ENCODE results near the gene DPP4.

The DPP4 gene

DNA sequence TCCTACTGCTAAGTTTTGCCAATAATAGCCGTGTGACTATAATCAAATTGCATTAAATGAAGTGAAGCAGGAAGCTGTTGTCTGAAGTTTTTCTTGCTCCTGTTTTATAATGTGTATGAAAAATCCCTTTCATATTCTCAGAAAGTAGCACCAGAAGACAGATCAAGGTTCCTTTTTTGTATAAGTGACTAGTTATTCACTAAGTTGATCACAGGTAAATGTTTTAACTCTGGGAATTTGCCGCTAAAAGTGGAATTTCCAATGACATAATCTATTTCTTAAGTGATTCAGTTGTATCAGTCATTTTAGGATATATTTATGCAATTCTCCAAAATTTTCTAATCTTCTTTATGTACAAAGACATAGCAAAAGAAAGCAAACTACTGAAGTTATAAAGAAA is 99.6 kb downstream of the DPP4 start:
- TF ChIP-seq EZH2phosphoT487 (IDR thresholded peaks at IDR 0.05; ENCODE audit: low read depth) = no peak
- TF ChIP-seq, protein P1, sequence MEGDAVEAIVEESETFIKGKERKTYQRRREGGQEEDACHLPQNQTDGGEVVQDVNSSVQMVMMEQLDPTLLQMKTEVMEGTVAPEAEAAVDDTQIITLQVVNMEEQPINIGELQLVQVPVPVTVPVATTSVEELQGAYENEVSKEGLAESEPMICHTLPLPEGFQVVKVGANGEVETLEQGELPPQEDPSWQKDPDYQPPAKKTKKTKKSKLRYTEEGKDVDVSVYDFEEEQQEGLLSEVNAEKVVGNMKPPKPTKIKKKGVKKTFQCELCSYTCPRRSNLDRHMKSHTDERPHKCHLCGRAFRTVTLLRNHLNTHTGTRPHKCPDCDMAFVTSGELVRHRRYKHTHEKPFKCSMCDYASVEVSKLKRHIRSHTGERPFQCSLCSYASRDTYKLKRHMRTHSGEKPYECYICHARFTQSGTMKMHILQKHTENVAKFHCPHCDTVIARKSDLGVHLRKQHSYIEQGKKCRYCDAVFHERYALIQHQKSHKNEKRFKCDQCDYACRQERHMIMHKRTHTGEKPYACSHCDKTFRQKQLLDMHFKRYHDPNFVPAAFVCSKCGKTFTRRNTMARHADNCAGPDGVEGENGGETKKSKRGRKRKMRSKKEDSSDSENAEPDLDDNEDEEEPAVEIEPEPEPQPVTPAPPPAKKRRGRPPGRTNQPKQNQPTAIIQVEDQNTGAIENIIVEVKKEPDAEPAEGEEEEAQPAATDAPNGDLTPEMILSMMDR (IDR thresholded peaks at IDR 0.05; ENCODE audit: low read depth, low read length) = no peak
- Histone ChIP-seq H3K9ac (ENCODE audit: low read length) (no peak overlapping the region), H3K36me3 (replicated peaks; ENCODE audit: low read depth, low read length) (no peaks in the 10 kb centered on the region), H3K27me3 (ENCODE audit: low read depth, low read length) (no peaks in the 10 kb centered on the region), H4K20me1 (ENCODE audit: insufficient read depth, low read length) (no peaks in the 10 kb centered on the region), H3K4me2 (ENCODE audit: low read length) (no peak overlapping the region; the same call in 1 of the 2 replicates), H3K27ac (ENCODE audit: low read length) (no peak overlapping the region), H2AFZ (ENCODE audit: low read depth, low read length) (no peak overlapping the region), H3K4me3 (ENCODE audit: low read length) (no peak overlapping the region), H3K79me2 (ENCODE audit: low read length) (no peaks in the 10 kb centered on the region), H3K9me3 (ENCODE audit: insufficient read depth, low read length) (no peaks in the 10 kb centered on the region), H3K4me1 (ENCODE audit: low read length) (peaks cover 21% of the 10 kb centered on the region)

DNA sequence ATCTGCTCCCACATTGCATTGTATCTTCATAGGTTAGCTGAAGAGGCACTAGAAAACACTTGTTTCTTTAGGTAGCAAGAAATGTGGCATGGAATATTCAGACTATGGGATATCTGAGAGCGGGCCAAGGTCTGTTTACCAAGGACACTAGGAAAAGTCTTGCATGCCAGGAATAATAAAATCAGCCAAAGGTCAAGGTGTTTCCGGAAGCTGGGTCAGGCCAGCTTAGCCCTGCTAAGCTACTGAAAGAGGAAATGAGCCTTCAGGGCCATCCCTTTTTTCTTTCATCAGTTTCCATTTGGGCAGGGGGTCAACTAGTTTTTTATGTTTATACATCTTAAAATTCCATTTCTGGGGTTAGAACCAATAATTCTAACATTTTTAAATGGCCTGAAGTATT is 101.1 kb downstream of the DPP4 start:
- no peak for TF ChIP-seq EZH2phosphoT487 (IDR thresholded peaks at IDR 0.05; ENCODE audit: low read depth)
- TF ChIP-seq, protein P1 (IDR thresholded peaks at IDR 0.05; ENCODE audit: low read depth, low read length) = no peak
- Histone ChIP-seq H2AFZ (ENCODE audit: low read depth, low read length) (no peak overlapping the region), H3K79me2 (ENCODE audit: low read length) (no peaks in the 10 kb centered on the region), H3K9me3 (ENCODE audit: insufficient read depth, low read length) (no peaks in the 10 kb centered on the region), H3K4me2 (ENCODE audit: low read length) (no peak overlapping the region), H4K20me1 (ENCODE audit: insufficient read depth, low read length) (no peaks in the 10 kb centered on the region), H3K27me3 (ENCODE audit: low read depth, low read length) (no peaks in the 10 kb centered on the region), H3K4me1 (ENCODE audit: low read length) (peaks cover 15% of the 10 kb centered on the region), H3K27ac (ENCODE audit: low read length) (no peak overlapping the region), H3K9ac (ENCODE audit: low read length) (no peak overlapping the region), H3K36me3 (replicated peaks; ENCODE audit: low read depth, low read length) (no peaks in the 10 kb centered on the region), H3K4me3 (ENCODE audit: low read length) (no peak overlapping the region)

DNA sequence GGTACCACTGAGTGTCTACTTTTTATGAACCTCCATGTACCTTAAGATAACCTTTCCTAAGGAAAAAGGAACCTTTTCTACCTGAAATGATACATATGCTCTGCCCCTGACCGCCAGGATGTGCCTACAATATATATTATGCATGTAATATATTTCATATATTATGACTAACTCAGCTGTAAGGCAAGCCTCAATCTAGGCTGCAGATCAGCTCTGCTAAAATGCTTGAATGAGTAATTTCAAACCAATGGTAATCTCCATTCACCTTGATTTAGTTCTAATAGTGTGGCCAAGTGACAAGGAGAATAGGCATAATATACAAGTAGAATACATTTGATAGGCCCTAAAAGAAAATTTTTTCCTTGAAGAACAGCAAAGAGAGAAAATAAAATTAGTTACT is 101.8 kb downstream of the DPP4 start:
- TF ChIP-seq, protein P1 (IDR thresholded peaks at IDR 0.05; ENCODE audit: low read depth, low read length) = no peak
- no peak for TF ChIP-seq EZH2phosphoT487 (IDR thresholded peaks at IDR 0.05; ENCODE audit: low read depth)
- H3K27ac ChIP-seq (ENCODE audit: low read length) = no peak overlapping the region
- no peak overlapping the region for H3K4me2 ChIP-seq (ENCODE audit: low read length)
- no peak overlapping the region for H2AFZ ChIP-seq (ENCODE audit: low read depth, low read length)
- no peaks in the 10 kb centered on the region for H3K9me3 ChIP-seq (ENCODE audit: insufficient read depth, low read length)
- H3K36me3 ChIP-seq (replicated peaks; ENCODE audit: low read depth, low read length) = no peaks in the 10 kb centered on the region
- no peaks in the 10 kb centered on the region for H3K27me3 ChIP-seq (ENCODE audit: low read depth, low read length)
- no peak overlapping the region for H3K9ac ChIP-seq (ENCODE audit: low read length)
- H3K4me1 ChIP-seq (ENCODE audit: low read length) = peaks cover 15% of the 10 kb centered on the region
- H3K4me3 ChIP-seq (ENCODE audit: low read length) = no peak overlapping the region
- H3K79me2 ChIP-seq (ENCODE audit: low read length) = no peaks in the 10 kb centered on the region
- H4K20me1 ChIP-seq (ENCODE audit: insufficient read depth, low read length) = no peaks in the 10 kb centered on the region

DNA sequence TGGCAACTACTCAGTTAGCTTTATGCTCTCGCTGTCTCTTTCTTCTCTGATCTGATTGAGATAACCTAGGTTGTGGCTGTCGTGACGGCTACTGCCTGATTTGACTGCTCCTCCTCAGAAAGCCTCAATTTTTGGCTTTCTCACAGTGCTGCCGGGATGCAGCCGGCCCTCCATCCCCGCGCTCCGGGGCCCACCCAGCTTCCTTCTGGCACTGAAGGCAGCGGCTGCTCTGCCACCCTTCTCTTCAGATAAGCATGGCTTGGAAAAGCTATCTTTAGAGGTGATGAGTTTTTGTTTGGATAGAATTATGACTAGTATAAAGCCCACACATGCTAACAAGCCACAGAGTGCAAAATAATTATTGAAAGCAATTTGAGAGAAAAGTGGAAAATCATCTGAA is 102.5 kb downstream of the DPP4 start:
- H3K4me1 ChIP-seq (ENCODE audit: low read length) = peaks cover 15% of the 10 kb centered on the region
- no peaks in the 10 kb centered on the region for H3K36me3 ChIP-seq (replicated peaks; ENCODE audit: low read depth, low read length)
- H3K9me3 ChIP-seq (ENCODE audit: insufficient read depth, low read length) = no peaks in the 10 kb centered on the region
- no peak overlapping the region for H3K9ac ChIP-seq (ENCODE audit: low read length)
- no peak overlapping the region for H3K4me2 ChIP-seq (ENCODE audit: low read length)
- no peak overlapping the region for H3K4me3 ChIP-seq (ENCODE audit: low read length)
- H3K27ac ChIP-seq (ENCODE audit: low read length) = no peak overlapping the region
- no peaks in the 10 kb centered on the region for H4K20me1 ChIP-seq (ENCODE audit: insufficient read depth, low read length)
- TF ChIP-seq EZH2phosphoT487 (IDR thresholded peaks at IDR 0.05; ENCODE audit: low read depth) = no peak
- H3K79me2 ChIP-seq (ENCODE audit: low read length) = no peaks in the 10 kb centered on the region
- H3K27me3 ChIP-seq (ENCODE audit: low read depth, low read length) = no peaks in the 10 kb centered on the region
- no peak overlapping the region for H2AFZ ChIP-seq (ENCODE audit: low read depth, low read length)

DNA sequence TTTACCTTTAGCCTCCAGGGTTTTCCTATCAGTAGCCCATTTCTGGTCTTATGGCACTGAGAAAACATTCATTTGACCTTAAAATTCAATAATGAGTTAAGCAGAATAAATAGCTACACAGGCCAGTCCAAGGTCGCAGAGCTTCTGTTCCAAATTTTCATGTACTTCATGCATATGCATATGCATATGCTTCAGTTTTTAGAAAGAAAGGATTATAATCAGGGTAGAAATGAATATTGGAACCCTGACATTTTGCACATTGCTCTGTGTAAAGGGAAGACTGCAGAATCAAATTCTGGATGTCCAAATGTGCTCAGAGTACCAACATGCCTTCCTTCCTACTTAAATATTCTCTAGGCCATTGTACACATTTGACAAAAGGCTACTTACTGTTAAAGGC is 104.9 kb downstream of the DPP4 start:
- Histone ChIP-seq H2AFZ (ENCODE audit: low read depth, low read length) (no peak overlapping the region), H3K27me3 (ENCODE audit: low read depth, low read length) (no peaks in the 10 kb centered on the region), H3K27ac (ENCODE audit: low read length) (no peak overlapping the region), H3K9me3 (ENCODE audit: insufficient read depth, low read length) (no peaks in the 10 kb centered on the region), H3K79me2 (ENCODE audit: low read length) (no peaks in the 10 kb centered on the region), H3K9ac (ENCODE audit: low read length) (no peak overlapping the region), H4K20me1 (ENCODE audit: insufficient read depth, low read length) (no peaks in the 10 kb centered on the region), H3K36me3 (replicated peaks; ENCODE audit: low read depth, low read length) (no peaks in the 10 kb centered on the region), H3K4me3 (ENCODE audit: low read length) (no peak overlapping the region), H3K4me2 (ENCODE audit: low read length) (no peak overlapping the region), H3K4me1 (ENCODE audit: low read length) (no peaks in the 10 kb centered on the region)
- no peak for TF ChIP-seq EZH2phosphoT487 (IDR thresholded peaks at IDR 0.05; ENCODE audit: low read depth)
- TF ChIP-seq, protein P1 (IDR thresholded peaks at IDR 0.05; ENCODE audit: low read depth, low read length) = no peak
